OCI-LY1 (cell line): ENCODE data around the gene NUCB1.
"Not testable (repeated sequence)": the region's sequence is repeated elsewhere in the genome, so short reads cannot be mapped to it uniquely, and the experiment has no call there.

Experiments
- H2AFZ ChIP-seq: fragments of 200-600 bp; sonication (generic), shearing (Covaris generic); 2 replicates; pipeline ENCODE4 v1.6.0; 2014; ENCODE audit warnings: antibody characterized with exemption, mild to moderate bottlenecking, low read length
- H3F3A ChIP-seq: fragments of 200-600 bp; sonication (generic), shearing (Covaris generic); 2 replicates; pipeline ENCODE4 v1.6.0; 2014; ENCODE audit warnings: mild to moderate bottlenecking, antibody characterized with exemption, low read length, moderate library complexity; ENCODE audit not compliant: insufficient read depth
- H3K27ac ChIP-seq: fragments of 200-600 bp; sonication (generic); 2 replicates; pipeline ENCODE4 v1.5.1; 2014; ENCODE audit warnings: low read length, mixed run types, mild to moderate bottlenecking, low read depth; ENCODE audit not compliant: poor library complexity, severe bottlenecking
- H3K27me3 ChIP-seq: fragments of 200-600 bp; sonication (generic); 2 replicates; pipeline ENCODE4 v1.6.0; 2014; ENCODE audit warnings: antibody characterized with exemption, mild to moderate bottlenecking, low read length, moderate library complexity; ENCODE audit not compliant: insufficient read depth
- H3K36me3 ChIP-seq: fragments of 200-600 bp; sonication (generic); 2 replicates; pipeline ENCODE4 v1.6.1; 2014; ENCODE audit warnings: mild to moderate bottlenecking, antibody characterized with exemption, low read length, moderate library complexity, mixed read lengths; ENCODE audit not compliant: insufficient read depth
- H3K4me1 ChIP-seq: fragments of 200-600 bp; sonication (generic); 2 replicates; pipeline ENCODE4 v1.5.1; 2014; ENCODE audit warnings: mild to moderate bottlenecking, low read length, moderate library complexity; ENCODE audit not compliant: insufficient read depth, severe bottlenecking
- H3K4me2 ChIP-seq: fragments of 200-600 bp; sonication (generic), shearing (Covaris generic); 2 replicates; pipeline ENCODE4 v1.6.1; 2014; ENCODE audit warnings: low read length
- H3K4me3 ChIP-seq: fragments of 200-600 bp; sonication (generic); 2 replicates; pipeline ENCODE4 v1.5.1; 2014; ENCODE audit warnings: low read length, low read depth, mild to moderate bottlenecking, mixed read lengths; ENCODE audit not compliant: poor library complexity, severe bottlenecking
- H3K79me2 ChIP-seq: fragments of 200-600 bp; shearing (Covaris generic); 2 replicates; pipeline ENCODE4 v1.6.1; 2016; ENCODE audit warnings: mixed run types, low read length, mixed read lengths; ENCODE audit not compliant: insufficient read depth
- H3K9ac ChIP-seq: fragments of 200-600 bp; sonication (generic), shearing (Covaris generic); 2 replicates; pipeline ENCODE4 v1.6.1; 2014; ENCODE audit warnings: mild to moderate bottlenecking, low read length, mixed read lengths
- H3K9me2 ChIP-seq: fragments of 200-600 bp; sonication (generic), shearing (Covaris generic); 2 replicates; pipeline ENCODE4 v1.6.1; 2014; ENCODE audit warnings: low read depth, mild to moderate bottlenecking, low read length, mixed read lengths
- H3K9me3 ChIP-seq: fragments of 200-600 bp; shearing (Covaris generic); 2 replicates; pipeline ENCODE4 v1.6.1; 2014; ENCODE audit warnings: low read length, mixed read lengths
- H4K20me1 ChIP-seq: fragments of 200-600 bp; sonication (generic), shearing (Covaris generic); 2 replicates; pipeline ENCODE4 v1.6.0; 2016; ENCODE audit warnings: mild to moderate bottlenecking, low read length; ENCODE audit not compliant: insufficient read depth
- CTCF ChIP-seq: fragments of 200-600 bp; sonication (generic), shearing (Covaris generic); IDR thresholded peaks from 2 replicates; pipeline ENCODE4 v1.5.1; 2017; ENCODE audit warnings: mild to moderate bottlenecking, antibody characterized with exemption, low read length, moderate library complexity, mixed read lengths
- EZH2 ChIP-seq: fragments of 200-600 bp; sonication (generic), shearing (Covaris generic); IDR thresholded peaks from 2 replicates; pipeline ENCODE4 v1.8.0; 2017; ENCODE audit warnings: borderline replicate concordance, mixed run types, mild to moderate bottlenecking, antibody characterized with exemption, low read length, moderate library complexity, mixed read lengths

Gene NUCB1

GRCh38 chr19:48878196-48879024, 21.7 kb upstream of the NUCB1 start:
- H3K4me3 ChIP-seq = no peak overlapping the region
- H3K9me3 ChIP-seq = peaks cover 4% of the 10 kb centered on the region; the same call in 1 of the 2 replicates
- no peak overlapping the region for H3K9ac ChIP-seq
- no peaks in the 10 kb centered on the region for H3F3A ChIP-seq
- peaks cover 6% of the 10 kb centered on the region for H3K36me3 ChIP-seq
- no peaks in the 10 kb centered on the region for H3K9me2 ChIP-seq
- H3K27me3 ChIP-seq = no peaks in the 10 kb centered on the region
- no peak for TF ChIP-seq CTCF
- no peak for TF ChIP-seq EZH2
- H3K27ac ChIP-seq = no peak overlapping the region
- no peak overlapping the region for H2AFZ ChIP-seq
- H3K4me2 ChIP-seq = no peak overlapping the region
- H3K79me2 ChIP-seq = no peaks in the 10 kb centered on the region
- peaks cover 25% of the 10 kb centered on the region for H3K4me1 ChIP-seq
- no peaks in the 10 kb centered on the region for H4K20me1 ChIP-seq

- no peaks in the 10 kb centered on the region for H4K20me1 ChIP-seq
- no peak overlapping the region for H3K27ac ChIP-seq
- peaks cover under 1% of the 10 kb centered on the region for H3K36me3 ChIP-seq
- H3K4me2 ChIP-seq = no peak overlapping the region
- peaks cover 21% of the 10 kb centered on the region for H3K4me1 ChIP-seq
- H3K9me3 ChIP-seq = peaks cover 4% of the 10 kb centered on the region; the same call in 1 of the 2 replicates
- no peak overlapping the region for H2AFZ ChIP-seq
- H3K9ac ChIP-seq = no peak overlapping the region
- no peaks in the 10 kb centered on the region for H3K27me3 ChIP-seq
- H3K79me2 ChIP-seq = no peaks in the 10 kb centered on the region
- H3K9me2 ChIP-seq = no peaks in the 10 kb centered on the region
- no peak overlapping the region for H3K4me3 ChIP-seq
- TF ChIP-seq CTCF = no peak
- no peak for TF ChIP-seq EZH2
- no peaks in the 10 kb centered on the region for H3F3A ChIP-seq
Observed at GRCh38 chr19:48879025-48879637, 21.0 kb upstream of the NUCB1 start.

- not testable (repeated sequence) for H3K4me3 ChIP-seq, H3K36me3 ChIP-seq, H3K79me2 ChIP-seq, H2AFZ ChIP-seq, H3K27ac ChIP-seq, H3K27me3 ChIP-seq, H3K9ac ChIP-seq, H3K9me2 ChIP-seq, H3K4me2 ChIP-seq, H4K20me1 ChIP-seq, H3K9me3 ChIP-seq, H3F3A ChIP-seq
- peaks cover 15% of the 10 kb centered on the region for H3K4me1 ChIP-seq
Observed at GRCh38 chr19:48879696-48880095, 20.4 kb upstream of the NUCB1 start.
